H1 (cell line): ENCODE measurements around the gene ADAMTS17. TPM values are rescaled to one million over a fixed set of nuclear protein-coding genes. Genes with fewer than 3 reads are reported as not detected.

Experiments
- CTCF ChIA-PET: fragments of 300-600 bp; sonication (Branson Sonifier 250); formaldehyde crosslinking; loops from one replicate; lab custom pipeline; 2021; ENCODE audit not compliant: partially characterized antibody; lab: Charles Lee
- POLR2A ChIA-PET: fragments of 300-600 bp; sonication (Branson Sonifier 250); formaldehyde crosslinking; loops from one replicate; lab custom pipeline; 2021; ENCODE audit warnings: inconsistent platforms; ENCODE audit not compliant: partially characterized antibody; lab: Charles Lee
- DNase-seq, 2 experiments: peaks; one replicate each; pipeline versions ENCODE4 v3.0.0 to v3.0.0-alpha.2; 2010 to 2022; ENCODE audit warnings: low spot score in 2 of 2, low read depth in 1 of 2, mixed read lengths in 1 of 2
- FAIRE-seq: peaks from 2 replicates; lab custom pipeline; 2011; peaks lifted over from hg19 to GRCh38; lab: Jason Lieb, UNC
- H2AFZ ChIP-seq: 2 replicates; pipeline ENCODE4 v1.8.1; 2012; ENCODE audit warnings: low read length, inconsistent platforms
- H2AK5ac ChIP-seq: 2 replicates; pipeline ENCODE4 v1.6.1; 2013; ENCODE audit warnings: low read depth, low read length
- H2BK120ac ChIP-seq: replicated peaks from 2 replicates; pipeline ENCODE3; 2013; ENCODE audit warnings: low read depth, low read length, inconsistent platforms
- H2BK12ac ChIP-seq: 2 replicates; pipeline ENCODE4 v1.6.1; 2013; ENCODE audit warnings: low read depth, low read length
- H2BK15ac ChIP-seq: 2 replicates; pipeline ENCODE4 v1.6.1; 2013; ENCODE audit warnings: low read length
- H2BK20ac ChIP-seq: 2 replicates; pipeline ENCODE4 v1.6.1; 2013; ENCODE audit warnings: low read length
- H2BK5ac ChIP-seq: 2 replicates; pipeline ENCODE4 v1.6.1; 2013; ENCODE audit warnings: low read depth, low read length
- H3K14ac ChIP-seq: 2 replicates; pipeline ENCODE4 v1.6.1; 2013; ENCODE audit warnings: inconsistent platforms; ENCODE audit not compliant: insufficient read length
- H3K18ac ChIP-seq: 2 replicates; pipeline ENCODE4 v1.6.1; 2013; ENCODE audit warnings: low read length; ENCODE audit errors: extremely low read depth
- H3K23ac ChIP-seq: 2 replicates; pipeline ENCODE4 v1.6.1; 2013; ENCODE audit warnings: inconsistent platforms; ENCODE audit not compliant: insufficient read length
- H3K23me2 ChIP-seq: 2 replicates; pipeline ENCODE4 v1.6.1; 2013; ENCODE audit warnings: low read depth, low read length
- H3K27ac ChIP-seq: 2 replicates; pipeline ENCODE4 v1.6.1; 2011; ENCODE audit warnings: low read depth, low read length, inconsistent platforms
- H3K27me3 ChIP-seq, 4 experiments: replicated peaks in 1 of 4; 1 replicate in 1 of 4; 2 replicates in 3 of 4; pipeline versions ENCODE4 v1.6.1 to v1.8.1; 2011 to 2013; ENCODE audit warnings: low read length in 3 of 4, mild to moderate bottlenecking in 3 of 4, inconsistent platforms in 2 of 4, mixed read lengths in 2 of 4, moderate library complexity in 1 of 4; ENCODE audit not compliant: control insufficient read depth in 3 of 4, insufficient read depth in 3 of 4; ENCODE audit errors: extremely low read depth in 1 of 4
- H3K36me3 ChIP-seq, 4 experiments: 2 replicates each; pipeline versions ENCODE4 v1.6.1 to v1.8.1; 2011 to 2013; ENCODE audit warnings: mild to moderate bottlenecking in 4 of 4, low read length in 3 of 4, moderate library complexity in 2 of 4, control low read depth in 1 of 4, inconsistent platforms in 1 of 4; ENCODE audit not compliant: insufficient read depth in 4 of 4, control insufficient read depth in 2 of 4
- H3K4ac ChIP-seq: replicated peaks from 2 replicates; pipeline ENCODE3; 2013; ENCODE audit warnings: low read length, low read depth, mixed read lengths, inconsistent platforms; ENCODE audit not compliant: insufficient read length
- H3K4me1 ChIP-seq, 4 experiments: replicated peaks in 1 of 4; 1 replicate in 1 of 4; 2 replicates in 3 of 4; pipeline versions ENCODE4 v1.6.1 to v1.8.1; 2011 to 2013; ENCODE audit warnings: low read length in 3 of 4, inconsistent platforms in 2 of 4, mixed read lengths in 1 of 4; ENCODE audit not compliant: insufficient read depth in 4 of 4, control insufficient read depth in 3 of 4
- H3K4me2 ChIP-seq, 2 experiments: 2 replicates each; pipeline versions ENCODE4 v1.6.1 to v1.8.1; 2011 to 2013; ENCODE audit warnings: low read depth in 2 of 2, low read length in 2 of 2, control low read depth in 1 of 2, inconsistent platforms in 1 of 2, mild to moderate bottlenecking in 1 of 2; ENCODE audit not compliant: insufficient read depth in 1 of 2
- H3K4me3 ChIP-seq, 4 experiments: fragments of 200-600, 300-600 bp in 1 of 4; sonication (generic), shearing (Covaris generic), sonication (Bioruptor Twin) in 1 of 4; 2 replicates each; pipeline versions ENCODE4 v1.5.1 to v1.8.1; 2011 to 2016; ENCODE audit warnings: low read length in 4 of 4, low read depth in 3 of 4, control low read depth in 2 of 4, inconsistent platforms in 2 of 4, mild to moderate bottlenecking in 2 of 4, mixed read lengths in 1 of 4, moderate library complexity in 1 of 4; ENCODE audit not compliant: insufficient read depth in 2 of 4; ENCODE audit errors: extremely low read depth in 1 of 4
- H3K56ac ChIP-seq: replicated peaks from 2 replicates; pipeline ENCODE3; 2013; ENCODE audit warnings: low read depth, mild to moderate bottlenecking, mixed read lengths, low read length, inconsistent platforms; ENCODE audit not compliant: insufficient read length
- H3K79me1 ChIP-seq: 2 replicates; pipeline ENCODE4 v1.6.1; 2013; ENCODE audit warnings: low read depth, low read length, control low read depth
- H3K79me2 ChIP-seq, 2 experiments: 2 replicates each; pipeline versions ENCODE4 v1.6.1 to v1.8.1; 2012 to 2013; ENCODE audit warnings: low read length in 2 of 2, mild to moderate bottlenecking in 2 of 2, inconsistent platforms in 1 of 2; ENCODE audit not compliant: insufficient read depth in 2 of 2, control insufficient read depth in 1 of 2
- H3K9ac ChIP-seq, 4 experiments: replicated peaks in 1 of 4; 1 replicate in 1 of 4; 2 replicates in 3 of 4; pipeline versions ENCODE4 v1.6.1 to v1.8.1; 2011 to 2013; ENCODE audit warnings: low read depth in 3 of 4, low read length in 3 of 4, control low read depth in 2 of 4, mild to moderate bottlenecking in 2 of 4, moderate library complexity in 2 of 4, inconsistent platforms in 1 of 4; ENCODE audit errors: extremely low read depth in 1 of 4
- H3K9me3 ChIP-seq, 2 experiments: 2 replicates each; pipeline versions ENCODE4 v1.6.1 to v1.8.1; 2012 to 2013; ENCODE audit warnings: mild to moderate bottlenecking in 2 of 2, moderate library complexity in 2 of 2, control low read depth in 1 of 2, inconsistent platforms in 1 of 2, low read depth in 1 of 2, low read length in 1 of 2, mixed read lengths in 1 of 2; ENCODE audit not compliant: insufficient read depth in 2 of 2
- H4K20me1 ChIP-seq, 2 experiments: replicated peaks in 1 of 2; 2 replicates each; pipeline versions ENCODE3 to v1.8.1; 2011 to 2013; ENCODE audit warnings: inconsistent platforms in 2 of 2, low read length in 2 of 2, mild to moderate bottlenecking in 1 of 2; ENCODE audit not compliant: insufficient read depth in 2 of 2, control insufficient read depth in 1 of 2
- H4K5ac ChIP-seq: 2 replicates; pipeline ENCODE4 v1.6.1; 2013; ENCODE audit warnings: low read length, low read depth, mixed read lengths, inconsistent platforms; ENCODE audit not compliant: insufficient read length
- H4K8ac ChIP-seq: 2 replicates; pipeline ENCODE4 v1.8.0; 2013; ENCODE audit warnings: mild to moderate bottlenecking, moderate library complexity, low read length, inconsistent platforms; ENCODE audit not compliant: insufficient read depth; ENCODE audit errors: extremely low read depth
- H4K91ac ChIP-seq: replicated peaks from 2 replicates; pipeline ENCODE3; 2013; ENCODE audit warnings: low read length, mixed read lengths, inconsistent platforms; ENCODE audit not compliant: insufficient read length
- EZH2 ChIP-seq: fragments of 200-600 bp; sonication (generic); IDR thresholded peaks from 2 replicates; pipeline ENCODE4 v1.7.1; 2012; ENCODE audit warnings: low read depth, mild to moderate bottlenecking, moderate library complexity, low read length, inconsistent platforms; ENCODE audit not compliant: severe bottlenecking
- GTF2F1 ChIP-seq: IDR thresholded peaks from 2 replicates; pipeline ENCODE4 v1.6.1; 2012; ENCODE audit warnings: low read depth, low read length, improper control_type of control experiment, borderline replicate concordance
- MAFK ChIP-seq: IDR thresholded peaks from 2 replicates; pipeline ENCODE4 v1.6.1; 2012; ENCODE audit warnings: low read depth, mild to moderate bottlenecking, improper control_type of control experiment, low read length
- NRF1 ChIP-seq: IDR thresholded peaks from 2 replicates; pipeline ENCODE4 v1.6.1; 2011; ENCODE audit warnings: mild to moderate bottlenecking, low read depth, low read length, improper control_type of control experiment
- PHF8 ChIP-seq: fragments of 200-600 bp; sonication (generic); conservative IDR thresholded peaks from 2 replicates; pipeline ENCODE4 v1.7.1; 2012; ENCODE audit warnings: low read depth, mild to moderate bottlenecking, inconsistent platforms, low read length, moderate library complexity
- POLR2A ChIP-seq, 2 experiments: IDR thresholded peaks; 1 replicate in 1 of 2; 2 replicates in 1 of 2; pipeline ENCODE4 v1.6.1; 2011; ENCODE audit warnings: low read depth in 2 of 2, low read length in 2 of 2, mild to moderate bottlenecking in 2 of 2; ENCODE audit errors: control extremely low read depth in 1 of 2
- TEAD4 ChIP-seq: IDR thresholded peaks from 2 replicates; pipeline ENCODE4 v1.6.1; 2012; ENCODE audit warnings: low read depth, low read length, inconsistent platforms, mixed read lengths
- WGBS, 2 experiments: shearing (Covaris generic) in 1 of 2; methylation state at CpG; one replicate each; pipeline versions ENCODE4 v1.1.6 to v1.1.7; 2013 to 2015; ENCODE audit warnings: low lambda C conversion rate in 2 of 2, mixed read lengths in 2 of 2, inconsistent platforms in 1 of 2, low coverage in 1 of 2, missing lambda C conversion rate in 1 of 2; ENCODE audit not compliant: insufficient replicate concordance in 2 of 2, insufficient coverage in 1 of 2, insufficient read length in 1 of 2; ENCODE audit errors: extremely low coverage in 1 of 2, missing lambda C conversion rate in 1 of 2; 5-methylcytosine and 5-hydroxymethylcytosine counted together
- polyA plus RNA-seq, 7 experiments: library from polyadenylated mRNA; depleted of rRNA in 3 of 7; stranded (reverse) in 5 of 7; unstranded in 2 of 7; fragments of >200 nt in 5 of 7; fragments of 200-250 nt in 2 of 7; gene quantifications; 1 replicate in 5 of 7; 2 replicates in 1 of 7; 4 replicates in 1 of 7; pipeline versions ENCODE4 v1.2.1 to v1.2.3, GENCODE V29; 2011 to 2013; ENCODE audit warnings: missing spikeins in 2 of 7, mixed read lengths in 2 of 7
- total RNA-seq: library from RNA; stranded (reverse); fragmentation: NEBNext Ultra II Directional; extraction: Animal tissue kit (Norgen Biotek cat#: 25700); gene quantifications from 2 replicates; pipeline ENCODE4 v1.2.1, GENCODE V29; 2021
- TF ChIP-seq, protein P1 (sequence below): IDR thresholded peaks from 2 replicates; pipeline ENCODE4 v1.6.1; 2012; ENCODE audit warnings: inconsistent platforms
- TF ChIP-seq, protein P2 (sequence below), 3 experiments: IDR thresholded peaks; 1 replicate in 2 of 3; 2 replicates in 1 of 3; pipeline versions ENCODE4 v1.5.1 to v1.6.1; 2011; ENCODE audit warnings: low read length in 3 of 3, mild to moderate bottlenecking in 3 of 3, inconsistent platforms in 2 of 3, low read depth in 1 of 3, moderate library complexity in 1 of 3; ENCODE audit not compliant: insufficient read depth in 1 of 3; ENCODE audit errors: control extremely low read depth in 1 of 3
- TF ChIP-seq, protein P3 (sequence below): IDR thresholded peaks from 2 replicates; pipeline ENCODE4 v1.6.1; 2011; ENCODE audit warnings: low read length, improper control_type of control experiment

The ADAMTS17 gene
- total and polyA plus RNA-seq, 2 of the 8 experiments (the other 6 are each of a cell fraction or from before 2014, with no cell fraction given) = 0.51 to 1.7 TPM

DNA sequence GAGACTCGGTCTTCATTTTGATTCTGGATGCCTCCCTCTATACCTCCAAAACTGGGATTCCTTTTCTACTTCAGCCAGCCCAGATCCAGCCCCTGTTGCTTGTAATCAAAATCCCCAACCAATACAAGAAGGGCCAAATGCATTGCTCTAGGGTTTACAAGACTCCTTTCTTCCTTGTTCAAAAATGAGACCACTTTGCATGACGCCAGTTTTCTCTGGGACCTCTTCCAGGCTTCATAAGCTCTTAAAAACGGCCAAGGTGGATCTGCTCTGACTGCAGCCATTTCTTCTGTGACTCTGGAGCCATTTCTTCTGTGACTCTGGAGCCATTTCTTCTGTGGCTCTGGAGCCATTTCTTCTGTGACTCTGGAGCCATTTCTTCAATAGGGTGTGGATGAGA lies 71.9 kb downstream of the ADAMTS17 start:
- H3K18ac ChIP-seq = no peak overlapping the region
- no peaks in the 10 kb centered on the region for H3K4me1 ChIP-seq
- no peak for FAIRE-seq
- no peak overlapping the region for H3K4me3 ChIP-seq
- no peaks in the 10 kb centered on the region for H4K20me1 ChIP-seq
- no peaks in the 10 kb centered on the region; the same call in 1 of the 2 replicates for H3K79me1 ChIP-seq
- H3K27ac ChIP-seq = no peak overlapping the region
- H2AK5ac ChIP-seq = no peak overlapping the region
- no peak overlapping the region for H3K56ac ChIP-seq
- H2BK5ac ChIP-seq = no peak overlapping the region
- no peak overlapping the region for H3K23ac ChIP-seq
- ChIA-PET POLR2A (no interaction called here), CTCF (interaction anchor here (1.1 kb wide), 1 partner anchor 42 kb away, joined by 3 read pairs; no protein-coding TSS in a partner anchor)
- H2BK20ac ChIP-seq = no peak overlapping the region
- no peak overlapping the region for H3K4ac ChIP-seq
- H3K4me2 ChIP-seq = no peak overlapping the region
- H3K79me2 ChIP-seq = no peaks in the 10 kb centered on the region
- no peak overlapping the region for H2AFZ ChIP-seq
- no peak overlapping the region for H4K91ac ChIP-seq
- no peaks in the 10 kb centered on the region for H3K23me2 ChIP-seq
- no peak overlapping the region for H2BK12ac ChIP-seq
- no peak overlapping the region for H2BK120ac ChIP-seq
- H3K36me3 ChIP-seq = no peaks in the 10 kb centered on the region
- no peak overlapping the region for H4K8ac ChIP-seq
- no peak overlapping the region for H3K14ac ChIP-seq
- H3K9ac ChIP-seq = no peak overlapping the region
- no peak for DNase-seq
- no peak overlapping the region for H4K5ac ChIP-seq
- WGBS, 2 experiments = 79% methylated on average over 3 of the region's 3 CpGs; no CpG with 5 or more reads in 1 of the 2 experiments
- H3K27me3 ChIP-seq = no peaks in the 10 kb centered on the region
- H2BK15ac ChIP-seq = no peak overlapping the region
- H3K9me3 ChIP-seq = no peaks in the 10 kb centered on the region; a peak in 2 of 4 replicates
- TF ChIP-seq MAFK (no peak), GTF2F1 (no peak), EZH2 (no peak), NRF1 (no peak), TEAD4 (no peak), POLR2A (IDR thresholded peaks at IDR 0.05; ENCODE audit: control extremely low read depth in 1 of 2, low read depth in 2 of 2, low read length in 2 of 2) (no peak), PHF8 (no peak)
- TF ChIP-seq, protein P1, sequence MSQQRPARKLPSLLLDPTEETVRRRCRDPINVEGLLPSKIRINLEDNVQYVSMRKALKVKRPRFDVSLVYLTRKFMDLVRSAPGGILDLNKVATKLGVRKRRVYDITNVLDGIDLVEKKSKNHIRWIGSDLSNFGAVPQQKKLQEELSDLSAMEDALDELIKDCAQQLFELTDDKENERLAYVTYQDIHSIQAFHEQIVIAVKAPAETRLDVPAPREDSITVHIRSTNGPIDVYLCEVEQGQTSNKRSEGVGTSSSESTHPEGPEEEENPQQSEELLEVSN = no peak
- TF ChIP-seq, protein P2, sequence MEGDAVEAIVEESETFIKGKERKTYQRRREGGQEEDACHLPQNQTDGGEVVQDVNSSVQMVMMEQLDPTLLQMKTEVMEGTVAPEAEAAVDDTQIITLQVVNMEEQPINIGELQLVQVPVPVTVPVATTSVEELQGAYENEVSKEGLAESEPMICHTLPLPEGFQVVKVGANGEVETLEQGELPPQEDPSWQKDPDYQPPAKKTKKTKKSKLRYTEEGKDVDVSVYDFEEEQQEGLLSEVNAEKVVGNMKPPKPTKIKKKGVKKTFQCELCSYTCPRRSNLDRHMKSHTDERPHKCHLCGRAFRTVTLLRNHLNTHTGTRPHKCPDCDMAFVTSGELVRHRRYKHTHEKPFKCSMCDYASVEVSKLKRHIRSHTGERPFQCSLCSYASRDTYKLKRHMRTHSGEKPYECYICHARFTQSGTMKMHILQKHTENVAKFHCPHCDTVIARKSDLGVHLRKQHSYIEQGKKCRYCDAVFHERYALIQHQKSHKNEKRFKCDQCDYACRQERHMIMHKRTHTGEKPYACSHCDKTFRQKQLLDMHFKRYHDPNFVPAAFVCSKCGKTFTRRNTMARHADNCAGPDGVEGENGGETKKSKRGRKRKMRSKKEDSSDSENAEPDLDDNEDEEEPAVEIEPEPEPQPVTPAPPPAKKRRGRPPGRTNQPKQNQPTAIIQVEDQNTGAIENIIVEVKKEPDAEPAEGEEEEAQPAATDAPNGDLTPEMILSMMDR (IDR thresholded peaks at IDR 0.05; ENCODE audit: control extremely low read depth in 1 of 3, insufficient read depth in 1 of 3, low read depth in 1 of 3, low read length in 3 of 3) = no peak
- TF ChIP-seq, protein P3, sequence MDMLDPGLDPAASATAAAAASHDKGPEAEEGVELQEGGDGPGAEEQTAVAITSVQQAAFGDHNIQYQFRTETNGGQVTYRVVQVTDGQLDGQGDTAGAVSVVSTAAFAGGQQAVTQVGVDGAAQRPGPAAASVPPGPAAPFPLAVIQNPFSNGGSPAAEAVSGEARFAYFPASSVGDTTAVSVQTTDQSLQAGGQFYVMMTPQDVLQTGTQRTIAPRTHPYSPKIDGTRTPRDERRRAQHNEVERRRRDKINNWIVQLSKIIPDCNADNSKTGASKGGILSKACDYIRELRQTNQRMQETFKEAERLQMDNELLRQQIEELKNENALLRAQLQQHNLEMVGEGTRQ = no peak
